IMR-90 (cell line): ENCODE data around the gene PP2D1. TPM values are rescaled to one million over a fixed set of nuclear protein-coding genes. Genes with fewer than 3 reads are reported as not detected.

Source experiments
- ATAC-seq: fragments of 200-7000 bp; cut with Tn5 transposase; 2 replicates; pipeline ENCODE4 v1.9.1; 2020; ENCODE audit warnings: low read depth, mild to moderate bottlenecking, moderate library complexity
- BruUV-seq: library from RNA; stranded (reverse); fragments of 400-500 nt; replicated peaks from 2 replicates; lab custom pipeline; 2021; lab: Mats Ljungman, UMichigan
- CTCF ChIA-PET: fragments of 300-600 bp; formaldehyde crosslinking; extraction: SDS; loops from one replicate; lab custom pipeline; 2021; ENCODE audit warnings: antibody characterized with exemption; lab: Yijun Ruan, JAX
- POLR2A ChIA-PET: fragments of 300-600 bp; sonication (Branson Sonifier 250); formaldehyde crosslinking; loops from one replicate; lab custom pipeline; 2022; ENCODE audit warnings: antibody characterized with exemption; ENCODE audit not compliant: unreplicated experiment; lab: Charles Lee
- DNase-seq: peaks from one replicate; pipeline ENCODE4 v3.0.0; 2013
- H2AFZ ChIP-seq: replicated peaks from 2 replicates; pipeline ENCODE3; 2013; ENCODE audit warnings: low read length, mild to moderate bottlenecking; ENCODE audit not compliant: poor library complexity
- H2AK5ac ChIP-seq: 2 replicates; pipeline ENCODE4 v1.6.1; 2013; ENCODE audit warnings: low read depth, low read length, inconsistent platforms
- H2AK9ac ChIP-seq: replicated peaks from 2 replicates; pipeline ENCODE3; 2013; ENCODE audit warnings: mild to moderate bottlenecking, low read depth, low read length, moderate library complexity; ENCODE audit not compliant: poor library complexity
- H2BK120ac ChIP-seq: 2 replicates; pipeline ENCODE4 v1.6.1; 2013; ENCODE audit warnings: low read depth, low read length, inconsistent platforms
- H2BK15ac ChIP-seq: 3 replicates; pipeline ENCODE4 v1.6.1; 2013; ENCODE audit warnings: low read depth, low read length, inconsistent platforms
- H2BK20ac ChIP-seq: 2 replicates; pipeline ENCODE4 v1.6.1; 2013; ENCODE audit warnings: low read depth, mild to moderate bottlenecking, inconsistent platforms, low read length, moderate library complexity
- H2BK5ac ChIP-seq: 2 replicates; pipeline ENCODE4 v1.6.1; 2013; ENCODE audit warnings: mild to moderate bottlenecking, low read depth, low read length, inconsistent platforms; ENCODE audit not compliant: poor library complexity, severe bottlenecking
- H3K14ac ChIP-seq: replicated peaks from 2 replicates; pipeline ENCODE4 v1.6.1; 2013; ENCODE audit warnings: low read depth, low read length, inconsistent platforms
- H3K18ac ChIP-seq: 2 replicates; pipeline ENCODE4 v1.6.1; 2013; ENCODE audit warnings: low read depth, low read length, control low read depth
- H3K23ac ChIP-seq: 2 replicates; pipeline ENCODE4 v1.6.1; 2013; ENCODE audit warnings: low read depth, low read length, inconsistent platforms
- H3K27ac ChIP-seq: 2 replicates; pipeline ENCODE4 v1.5.1; 2013; ENCODE audit warnings: mild to moderate bottlenecking, control low read depth, low read length; ENCODE audit not compliant: insufficient read depth
- H3K27me3 ChIP-seq: 2 replicates; pipeline ENCODE4 v1.6.1; 2013; ENCODE audit warnings: low read length; ENCODE audit not compliant: control insufficient read depth, insufficient read depth
- H3K36me3 ChIP-seq: 2 replicates; pipeline ENCODE4 v1.6.1; 2013; ENCODE audit warnings: low read length, mixed read lengths; ENCODE audit not compliant: control insufficient read depth, insufficient read depth
- H3K4ac ChIP-seq: 2 replicates; pipeline ENCODE4 v1.6.1; 2013; ENCODE audit warnings: low read depth, low read length, inconsistent platforms
- H3K4me1 ChIP-seq: 2 replicates; pipeline ENCODE4 v1.6.1; 2013; ENCODE audit warnings: low read length, mixed read lengths; ENCODE audit not compliant: control insufficient read depth, insufficient read depth
- H3K4me2 ChIP-seq: 2 replicates; pipeline ENCODE4 v1.6.1; 2013; ENCODE audit warnings: low read depth, mild to moderate bottlenecking, control low read depth, low read length, moderate library complexity
- H3K4me3 ChIP-seq: 2 replicates; pipeline ENCODE4 v1.5.1; 2013; ENCODE audit warnings: low read depth, mild to moderate bottlenecking, control low read depth, low read length, moderate library complexity; ENCODE audit not compliant: insufficient read depth
- H3K56ac ChIP-seq: 2 replicates; pipeline ENCODE4 v1.6.1; 2013; ENCODE audit warnings: low read length, inconsistent platforms; ENCODE audit not compliant: insufficient read depth; ENCODE audit errors: extremely low read depth
- H3K79me1 ChIP-seq, 2 experiments: 2 replicates each; pipeline ENCODE4 v1.6.1; 2013; ENCODE audit warnings: low read length in 2 of 2, inconsistent platforms in 1 of 2, low read depth in 1 of 2
- H3K9ac ChIP-seq: 2 replicates; pipeline ENCODE4 v1.6.1; 2013; ENCODE audit warnings: low read depth, low read length, control low read depth
- H3K9me1 ChIP-seq: 2 replicates; pipeline ENCODE4 v1.6.1; 2013; ENCODE audit warnings: low read length, inconsistent platforms; ENCODE audit not compliant: insufficient read depth
- H3K9me3 ChIP-seq: 2 replicates; pipeline ENCODE4 v1.6.1; 2013; ENCODE audit warnings: low read length; ENCODE audit not compliant: control insufficient read depth, insufficient read depth
- H4K20me1 ChIP-seq: 2 replicates; pipeline ENCODE4 v1.6.1; 2013; ENCODE audit warnings: low read length, inconsistent platforms; ENCODE audit not compliant: insufficient read depth
- H4K5ac ChIP-seq: 2 replicates; pipeline ENCODE4 v1.6.1; 2013; ENCODE audit warnings: mild to moderate bottlenecking, low read depth, low read length, control low read depth
- H4K8ac ChIP-seq, 2 experiments: 2 replicates each; pipeline ENCODE4 v1.6.1; 2013; ENCODE audit warnings: low read depth in 2 of 2, low read length in 2 of 2, control low read depth in 1 of 2, inconsistent platforms in 1 of 2
- H4K91ac ChIP-seq: 2 replicates; pipeline ENCODE4 v1.6.1; 2013; ENCODE audit warnings: low read depth, low read length, inconsistent platforms; ENCODE audit not compliant: insufficient read depth
- BHLHE40 ChIP-seq: fragments of 150-350 bp; IDR thresholded peaks from 2 replicates; pipeline ENCODE4 v1.6.1; 2016; ENCODE audit warnings: mild to moderate bottlenecking, low read depth, low read length
- CHD1 ChIP-seq: IDR thresholded peaks from 2 replicates; pipeline ENCODE4 v1.6.1; 2012; ENCODE audit warnings: low read depth, low read length, improper control_type of control experiment
- FOS ChIP-seq: fragments of 150-350 bp; IDR thresholded peaks from 2 replicates; pipeline ENCODE4 v1.6.1; 2016; ENCODE audit warnings: low read depth, low read length
- MAFK ChIP-seq: IDR thresholded peaks from 2 replicates; pipeline ENCODE4 v1.6.1; 2012; ENCODE audit warnings: low read depth, low read length, improper control_type of control experiment
- MAZ ChIP-seq: IDR thresholded peaks from 2 replicates; pipeline ENCODE4 v1.6.1; 2012; ENCODE audit warnings: low read depth, mild to moderate bottlenecking, low read length, improper control_type of control experiment, moderate library complexity, borderline replicate concordance
- MXI1 ChIP-seq: IDR thresholded peaks from 2 replicates; pipeline ENCODE4 v1.6.1; 2012; ENCODE audit warnings: low read depth, mild to moderate bottlenecking, low read length, moderate library complexity, borderline replicate concordance
- POLR2A ChIP-seq: IDR thresholded peaks from 2 replicates; pipeline ENCODE4 v1.6.1; 2012; ENCODE audit warnings: mild to moderate bottlenecking, low read depth, low read length
- RFX5 ChIP-seq: IDR thresholded peaks from 2 replicates; pipeline ENCODE4 v1.8.0; 2012; ENCODE audit warnings: low read depth, mild to moderate bottlenecking, low read length, moderate library complexity
- SMC3 ChIP-seq: fragments of 150-350 bp; IDR thresholded peaks from 2 replicates; pipeline ENCODE4 v1.6.1; 2016; ENCODE audit warnings: low read depth, mild to moderate bottlenecking, antibody characterized with exemption, low read length, moderate library complexity
- WGBS, 2 experiments: methylation state at CpG; one replicate each; pipeline versions ENCODE4 v1.1.5 to v1.1.7; 2013; ENCODE audit warnings: missing lambda C conversion rate in 2 of 2; ENCODE audit not compliant: insufficient read length in 1 of 2; ENCODE audit errors: extremely low coverage in 2 of 2; 5-methylcytosine and 5-hydroxymethylcytosine counted together
- dilution Hi-C: fragments of 300-500 bp; cut with HindIII; formaldehyde crosslinking; loops from one replicate; pipeline ENCODE4 v1.14.3; 2018; ENCODE audit warnings: low sequenced_read_pairs; ENCODE audit not compliant: unreplicated experiment
- in situ Hi-C: fragments of 300-500 bp; cut with MboI; formaldehyde crosslinking; loops from 3 replicates; pipeline ENCODE4 v1.14.3; 2019; ENCODE audit warnings: low sequenced_read_pairs, inconsistent platforms, mixed read lengths
- intact Hi-C: fragments of 100-400 bp; cut with micrococcal nuclease; formaldehyde crosslinking; loops from 2 replicates; pipeline ENCODE4 v1.10.0; 2022
- polyA plus RNA-seq, 3 experiments: library from polyadenylated mRNA; depleted of rRNA; stranded (reverse); fragments of >200 nt; gene quantifications; 2 replicates each; pipeline ENCODE4 v1.2.3, GENCODE V29; 2012; ENCODE audit warnings: low replicate concordance in 1 of 3
- total RNA-seq: library from RNA; depleted of rRNA; stranded (reverse); fragments of >200 nt; gene quantifications from 2 replicates; pipeline ENCODE4 v1.2.3, GENCODE V29; 2012
- TF ChIP-seq, protein P1 (sequence below): fragments of 150-350 bp; IDR thresholded peaks from 2 replicates; pipeline ENCODE4 v1.6.1; 2016; ENCODE audit warnings: low read depth, mild to moderate bottlenecking, low read length, moderate library complexity, borderline replicate concordance
- TF ChIP-seq, protein P2 (sequence below): fragments of 150-350 bp; IDR thresholded peaks from 2 replicates; pipeline ENCODE4 v1.6.1; 2017; ENCODE audit warnings: mild to moderate bottlenecking, antibody characterized with exemption, low read length, low read depth

PP2D1 gene
- total and polyA plus RNA-seq, 2 of the 4 experiments (the other 2 are of a cell fraction): not detected

DNA sequence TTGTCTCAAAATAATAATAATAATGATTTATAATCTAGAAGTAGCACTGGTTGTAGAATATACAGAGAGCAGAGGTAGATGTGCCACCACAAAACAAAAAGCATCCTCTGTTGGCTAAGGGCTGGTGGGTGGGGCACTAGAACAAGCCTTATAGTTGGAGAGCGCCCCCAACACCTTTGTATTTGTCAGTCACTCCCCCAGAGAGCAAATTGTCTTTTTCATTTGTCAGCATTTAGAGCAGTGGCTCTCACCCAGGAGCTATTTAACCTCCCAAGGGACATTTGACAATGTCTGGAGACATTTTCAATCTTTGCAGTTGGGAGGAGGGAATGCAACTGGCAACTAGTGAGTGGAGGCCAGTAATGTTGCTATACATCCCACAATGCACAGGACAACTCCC is 34.5 kb upstream of the PP2D1 start:
- no peak overlapping the region for H3K27ac ChIP-seq
- H3K9me1 ChIP-seq: no peaks in the 10 kb centered on the region
- ATAC-seq: no peak
- no peak overlapping the region for H2AK9ac ChIP-seq
- intact Hi-C loops: no loop called here
- no peak overlapping the region for H2BK15ac ChIP-seq
- no peak overlapping the region for H2BK5ac ChIP-seq
- H3K4me3 ChIP-seq: no peak overlapping the region
- no peak overlapping the region for H4K91ac ChIP-seq
- in situ Hi-C loops: no loop called here
- no peak overlapping the region for H3K18ac ChIP-seq
- no peak overlapping the region for H3K4ac ChIP-seq
- no peak overlapping the region for H2BK20ac ChIP-seq
- H3K4me2 ChIP-seq: no peak overlapping the region
- no peaks in the 10 kb centered on the region for H3K36me3 ChIP-seq
- no peak for DNase-seq
- no CpG with 5 or more reads among the region's 1 CpG for WGBS, 2 experiments
- H4K20me1 ChIP-seq: peaks cover 3% of the 10 kb centered on the region; the same call in 1 of the 2 replicates
- no peak overlapping the region for H2AFZ ChIP-seq
- H3K79me1 ChIP-seq: no peaks in the 10 kb centered on the region; a peak in 2 of 4 replicates
- H3K23ac ChIP-seq: no peak overlapping the region
- H4K8ac ChIP-seq: no peak overlapping the region
- no peak overlapping the region for H3K9ac ChIP-seq
- ChIA-PET POLR2A (no interaction called here), CTCF (no interaction called here)
- H2BK120ac ChIP-seq: no peak overlapping the region
- H3K56ac ChIP-seq: no peak overlapping the region
- no peak overlapping the region for H3K14ac ChIP-seq
- H3K4me1 ChIP-seq: no peaks in the 10 kb centered on the region; the same call in 1 of the 2 replicates
- no peaks in the 10 kb centered on the region for H3K27me3 ChIP-seq
- BruUV-seq: no TSS peak
- no peak overlapping the region for H2AK5ac ChIP-seq
- no peak overlapping the region for H4K5ac ChIP-seq
- dilution Hi-C loops: no loop called here
- TF ChIP-seq, protein P1, sequence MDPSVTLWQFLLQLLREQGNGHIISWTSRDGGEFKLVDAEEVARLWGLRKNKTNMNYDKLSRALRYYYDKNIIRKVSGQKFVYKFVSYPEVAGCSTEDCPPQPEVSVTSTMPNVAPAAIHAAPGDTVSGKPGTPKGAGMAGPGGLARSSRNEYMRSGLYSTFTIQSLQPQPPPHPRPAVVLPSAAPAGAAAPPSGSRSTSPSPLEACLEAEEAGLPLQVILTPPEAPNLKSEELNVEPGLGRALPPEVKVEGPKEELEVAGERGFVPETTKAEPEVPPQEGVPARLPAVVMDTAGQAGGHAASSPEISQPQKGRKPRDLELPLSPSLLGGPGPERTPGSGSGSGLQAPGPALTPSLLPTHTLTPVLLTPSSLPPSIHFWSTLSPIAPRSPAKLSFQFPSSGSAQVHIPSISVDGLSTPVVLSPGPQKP: no peak
- no peak for TF ChIP-seq BHLHE40
- TF ChIP-seq FOS: no peak
- no peak for TF ChIP-seq POLR2A
- TF ChIP-seq CHD1: no peak
- no peak for TF ChIP-seq MAZ
- TF ChIP-seq MAFK: no peak
- no peak for TF ChIP-seq MXI1
- TF ChIP-seq, protein P2, sequence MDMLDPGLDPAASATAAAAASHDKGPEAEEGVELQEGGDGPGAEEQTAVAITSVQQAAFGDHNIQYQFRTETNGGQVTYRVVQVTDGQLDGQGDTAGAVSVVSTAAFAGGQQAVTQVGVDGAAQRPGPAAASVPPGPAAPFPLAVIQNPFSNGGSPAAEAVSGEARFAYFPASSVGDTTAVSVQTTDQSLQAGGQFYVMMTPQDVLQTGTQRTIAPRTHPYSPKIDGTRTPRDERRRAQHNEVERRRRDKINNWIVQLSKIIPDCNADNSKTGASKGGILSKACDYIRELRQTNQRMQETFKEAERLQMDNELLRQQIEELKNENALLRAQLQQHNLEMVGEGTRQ: no peak
- no peak for TF ChIP-seq SMC3
- no peak for TF ChIP-seq RFX5
- H3K9me3 ChIP-seq: no peaks in the 10 kb centered on the region
